Keratinocyte (primary cell): ENCODE measurements around the gene CAMK2D.

Experiments
- CTCF ChIP-seq, 3 experiments: IDR thresholded peaks in 1 of 3; conservative IDR thresholded peaks in 1 of 3; optimal IDR thresholded peaks in 1 of 3; 2 replicates in 2 of 3; 3 replicates in 1 of 3; pipeline versions ENCODE3 to v1.5.1; 2011; ENCODE audit warnings: low read length in 3 of 3, mild to moderate bottlenecking in 3 of 3, moderate library complexity in 2 of 3, control low read depth in 1 of 3, inconsistent platforms in 1 of 3; ENCODE audit not compliant: insufficient read depth in 2 of 3; ENCODE audit errors: extremely low read depth in 1 of 3
- EZH2 ChIP-seq: IDR thresholded peaks from one replicate; pipeline ENCODE4 v1.6.1; 2012; ENCODE audit warnings: inconsistent platforms, mild to moderate bottlenecking, low read length, moderate library complexity

GRCh38 chr4:113677325-113677724, 84.2 kb downstream of the CAMK2D start:
- TF ChIP-seq CTCF (optimal IDR thresholded peaks at IDR 0.05 in 1 of 3, IDR thresholded peaks at IDR 0.05 in 1 of 3, conservative IDR thresholded peaks at IDR 0.05 in 1 of 3; ENCODE audit: extremely low read depth in 1 of 3, insufficient read depth in 2 of 3, low read length in 3 of 3), result no peak
- no peak for TF ChIP-seq EZH2
